Stimulated activated CD8-positive, alpha-beta memory T cell treated with anti-CD3 and anti-CD28 coated beads, Interleukin-12 subunit alpha, Interleukin-12 subunit beta, amount 100 ng/mL, for 24 hours (primary cell): ENCODE measurements around the gene PAFAH1B2.
"Not testable (repeated sequence)": the region's sequence is repeated elsewhere in the genome, so short reads cannot be mapped to it uniquely, and the experiment has no call there.

Experiments
- DNase-seq: peaks from one replicate; pipeline ENCODE4 v3.0.0-alpha.2; 2020; ENCODE audit errors: extremely low read depth

Gene PAFAH1B2

GRCh38 chr11:117201658-117202305 lies 57.7 kb downstream of the PAFAH1B2 start:
- DNase-seq, result no peak

GRCh38 chr11:117202386-117203068 lies 58.4 kb downstream of the PAFAH1B2 start:
- DNase-seq, result no peak

GRCh38 chr11:117203069-117203407 lies 59.0 kb downstream of the PAFAH1B2 start:
- no peak for DNase-seq

- DNase-seq, result no peak
Measured at GRCh38 chr11:117204283-117205080, 60.4 kb downstream of the PAFAH1B2 start.

GRCh38 chr11:117205211-117205818 lies 61.2 kb downstream of the PAFAH1B2 start:
- DNase-seq, result no peak

- DNase-seq, result not testable (repeated sequence)
Measured at GRCh38 chr11:117206111-117206510, 62.0 kb downstream of the PAFAH1B2 start.

GRCh38 chr11:117206859-117207258 lies 62.8 kb downstream of the PAFAH1B2 start:
- not testable (repeated sequence) for DNase-seq

- not testable (repeated sequence) for DNase-seq
Measured at GRCh38 chr11:117207481-117207880, 63.4 kb downstream of the PAFAH1B2 start.

- DNase-seq, result not testable (repeated sequence)
Measured at GRCh38 chr11:117208710-117209109, 64.6 kb downstream of the PAFAH1B2 start.

GRCh38 chr11:117209351-117210125 lies 65.5 kb downstream of the PAFAH1B2 start:
- DNase-seq, result not testable (repeated sequence)

- no peak for DNase-seq
Measured at GRCh38 chr11:117210620-117211019, 66.5 kb downstream of the PAFAH1B2 start.

GRCh38 chr11:117212697-117213355 lies 68.7 kb downstream of the PAFAH1B2 start:
- DNase-seq, result no peak

- no peak for DNase-seq
Measured at GRCh38 chr11:117214404-117215110, 70.5 kb downstream of the PAFAH1B2 start.

- no peak for DNase-seq
Measured at GRCh38 chr11:117217141-117218084, 73.3 kb downstream of the PAFAH1B2 start.

GRCh38 chr11:117218133-117218915 lies 74.2 kb downstream of the PAFAH1B2 start:
- DNase-seq, result no peak

GRCh38 chr11:117219001-117219400 lies 74.9 kb downstream of the PAFAH1B2 start:
- DNase-seq, result no peak

GRCh38 chr11:117219455-117219854 lies 75.4 kb downstream of the PAFAH1B2 start:
- no peak for DNase-seq

- no peak for DNase-seq
Measured at GRCh38 chr11:117219995-117220394, 75.9 kb downstream of the PAFAH1B2 start.
